Heart left ventricle (tissue), 16 donors: ENCODE results near the gene C12orf57. TPM values are rescaled to one million over a fixed set of nuclear protein-coding genes. Genes with fewer than 3 reads are reported as not detected.

Source experiments
- ATAC-seq, 4 donors: fragments of 200-7000 bp; cut with Tn5 transposase; one replicate each; pipeline ENCODE4 v1.9.1; 2020 to 2022; ENCODE audit warnings: moderate library complexity in 4 of 4, mild to moderate bottlenecking in 3 of 4, moderate number of reproducible peaks in 1 of 4
- DNase-seq, 5 donors: peaks; one replicate each; pipeline ENCODE4 v3.0.0-alpha.2; 2020
- H3K27ac ChIP-seq, 12 donors: fragments of 200-600 bp; sonication (generic) in 4 of 12; one replicate each; pipeline versions ENCODE4 v1.5.0 to v1.8.0; 2016 to 2022; ENCODE audit warnings: mild to moderate bottlenecking in 2 of 12
- H3K27me3 ChIP-seq, 9 donors: fragments of 200-600 bp; sonication (generic) in 2 of 9; one replicate each; pipeline versions ENCODE4 v1.5.1 to v1.8.0; 2016 to 2022; ENCODE audit warnings: mild to moderate bottlenecking in 3 of 9
- H3K36me3 ChIP-seq, 9 donors: fragments of 200-600 bp; sonication (generic) in 2 of 9; one replicate each; pipeline versions ENCODE4 v1.5.0 to v1.8.0; 2018 to 2022; ENCODE audit warnings: mild to moderate bottlenecking in 2 of 9
- H3K4me1 ChIP-seq, 12 donors: fragments of 200-600 bp; sonication (generic) in 4 of 12; one replicate each; pipeline versions ENCODE4 v1.5.0 to v1.8.0; 2016 to 2022; ENCODE audit warnings: mild to moderate bottlenecking in 3 of 12
- H3K4me3 ChIP-seq, 12 donors: fragments of 200-600 bp; sonication (generic) in 4 of 12; one replicate each; pipeline versions ENCODE4 v1.5.0 to v1.8.0; 2017 to 2022; ENCODE audit warnings: mild to moderate bottlenecking in 9 of 12, moderate library complexity in 4 of 12
- H3K9me3 ChIP-seq, 12 donors: fragments of 200-600 bp; sonication (generic) in 4 of 12; one replicate each; pipeline versions ENCODE4 v1.5.0 to v1.8.0; 2016 to 2022; ENCODE audit warnings: mild to moderate bottlenecking in 1 of 12
- CTCF ChIP-seq, 12 donors: fragments of 200-600 bp; sonication (generic) in 4 of 12; IDR thresholded peaks; one replicate each; pipeline versions ENCODE4 v1.5.0 to v1.8.0; 2018 to 2022; ENCODE audit warnings: antibody characterized with exemption in 12 of 12, mild to moderate bottlenecking in 5 of 12
- POLR2A ChIP-seq, 2 donors: fragments of 450-650 bp; IDR thresholded peaks; one replicate each; pipeline ENCODE4 v1.6.1; 2017; ENCODE audit warnings: antibody characterized with exemption in 2 of 2, mild to moderate bottlenecking in 2 of 2, moderate library complexity in 2 of 2
- whole genome bisulfite sequencing, 4 donors: extraction: QIAGEN DNeasy Blood & Tissue Kit in 2 of 4; methylation state at CpG; one replicate each; pipeline versions ENCODE4 v1.1.5 to v1.1.7; 2013 to 2018; 5-methylcytosine and 5-hydroxymethylcytosine counted together
- intact Hi-C, 10 donors: fragments of 100-400 bp; cut with DNase I; formaldehyde crosslinking; loops; one replicate each; pipeline versions ENCODE4 v1.11.1 to v1.14.2; 2022
- polyA plus RNA-seq, 2 donors: library from polyadenylated mRNA; stranded (reverse); fragments of 200-250 nt; gene quantifications; one replicate each; pipeline ENCODE4 v1.2.3, GENCODE V29; 2013
- total RNA-seq, 9 donors: library from RNA; depleted of rRNA in 2 of 9; stranded (reverse); fragments of >200 nt in 2 of 9; fragmentation: NEBNext Ultra II Directional in 3 of 9; extraction: Animal tissue kit (Norgen Biotek cat#: 25700) in 3 of 9; gene quantifications; one replicate each; pipeline versions ENCODE4 v1.1.0 to v1.2.4, GENCODE V29; 2016 to 2023
- donor health status: ischemic (EF 13 %, LVEDD 7.1; RV severe dilation, severe dysfunction).
- donor health status: healthy with polysubstance abuse.
- donor health status: DM: no; HTN: yes; CAD: no.
- donor health status: DM: no; HTN: no; CAD: no.
- donor health status: ischemic (EF 25% LVEDD 6.9; RV normal size, moderate dysfunction).
- donor health status: ischemic (EF 25% LVEDD 5.7; RV mildly dilated, moderate dysfunction).
- donor health status: healthy.
- donor health status: DM: yes; HTN: yes; CAD: no.
- donor health status: ischemic (EF 35%, LVEDD 5.7; RV mildly dilated, moderate dysfunction).
- donor health status: nonischemic (EF 11% LVEDD 7.7; RV severe dilation, severe dysfunction).
- donor health status: DM: yes; HTN: yes; CAD: no.
- donor health status: PGD.
- donor health status: ischemic (EF 29% LVEDD 5.4; RV normal size, mild dysfunction).
- donor health status: nonischemic (EF 23%, LVEDD 6.1; RV moderate dilation, normal function).

Gene C12orf57
- total and polyA plus RNA-seq, 11 donors = 108 to 460 (median 187) TPM

- Histone ChIP-seq H3K4me3 (peak overlapping the region in 7 of 12 donors; percentile 14 to 42 (median 22)), H3K9me3 (no peaks in the 10 kb centered on the region), H3K27ac (peak overlapping the region; percentile 21 to 97 (median 83)), H3K4me1 (peaks cover 2 to 85% (median 41%) of the 10 kb centered on the region in 12 donors), H3K27me3 (no peaks in the 10 kb centered on the region), H3K36me3 (peaks cover 0 to 51% (median 0%) of the 10 kb centered on the region in 9 donors)
- 92 to 97% (median 92%) methylated on average over 7 to 26 of the region's 26 CpGs for WGBS, 4 donors
- intact Hi-C loops = loop anchor here in 5 of 10 donors (5.0 to 10.0 kb wide), 5 partner anchors 72 to 135 kb away; partner anchors contain the start of genes C1R (in 2 of the 5), SPSB2 (in 1 of the 5) and TPI1 (in 1 of the 5)
- TF ChIP-seq POLR2A (IDR thresholded peaks at IDR 0.05) (no peak), CTCF (IDR thresholded peaks at IDR 0.05) (no peak)
- peak in 2 of 5 donors; percentile 25 to 37 for DNase-seq
- no peak for ATAC-seq
Observed at GRCh38 chr12:6959805-6960592, 16.2 kb downstream of the C12orf57 start.

DNA sequence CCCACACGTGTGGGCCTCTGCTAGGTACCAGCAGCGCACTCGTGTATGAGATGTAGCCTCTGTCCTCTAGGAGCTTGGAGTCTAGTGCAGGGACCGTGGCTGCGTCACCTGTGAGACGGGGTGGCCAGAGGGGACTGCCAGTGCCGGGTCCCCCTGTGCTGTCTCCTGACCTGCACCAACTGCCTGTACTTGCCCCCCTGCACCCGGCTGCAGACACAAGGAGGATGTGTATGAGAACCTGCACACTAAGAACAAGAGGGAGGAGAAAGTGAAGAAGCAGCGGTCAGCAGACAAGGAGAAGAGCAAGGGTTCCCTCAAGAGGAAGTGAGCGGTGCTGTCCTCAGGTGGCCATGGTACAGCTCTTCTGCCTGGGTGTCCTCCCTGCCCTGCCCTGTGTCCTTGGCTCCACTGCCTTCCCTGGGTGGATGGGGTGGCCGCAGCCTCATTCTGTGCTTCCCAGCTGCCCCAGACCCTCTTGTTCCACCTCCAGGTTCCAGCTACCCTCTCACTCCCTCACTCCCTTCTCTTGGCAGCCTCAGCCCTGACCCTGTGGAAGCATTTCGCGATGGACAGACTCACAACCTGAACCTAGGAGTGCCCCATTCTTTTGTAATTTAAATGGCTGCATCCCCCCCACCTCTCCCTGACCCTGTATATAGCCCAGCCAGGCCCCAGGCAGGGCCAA is 16.9 kb downstream of the C12orf57 start:
- peaks cover 2 to 81% (median 41%) of the 10 kb centered on the region in 12 donors for H3K4me1 ChIP-seq
- peak overlapping the region in 11 of 12 donors; percentile 68 to 97 (median 83) for H3K27ac ChIP-seq
- no peaks in the 10 kb centered on the region for H3K27me3 ChIP-seq
- WGBS, 4 donors = 79 to 84% (median 82%) methylated on average over 13 of the region's 13 CpGs
- H3K36me3 ChIP-seq = peaks cover 0 to 53% (median 6%) of the 10 kb centered on the region in 9 donors
- peak overlapping the region in 6 of 12 donors; percentile 3 to 46 (median 36) for H3K4me3 ChIP-seq
- DNase-seq (peak in 2 of 5 donors; percentile 20 to 31), ATAC-seq (no peak)
- intact Hi-C loops = loop anchor here in 5 of 10 donors (1.0 to 10.0 kb wide), 6 partner anchors 16 to 134 kb away; partner anchors contain the start of genes C1R (in 2 of the 5), C12orf57 (in 1 of the 5), SPSB2 (in 1 of the 5) and TPI1 (in 1 of the 5)
- no peaks in the 10 kb centered on the region for H3K9me3 ChIP-seq
- TF ChIP-seq CTCF (IDR thresholded peaks at IDR 0.05) (peak in 1 of 12 donors; percentile 21), POLR2A (IDR thresholded peaks at IDR 0.05) (no peak)

- DNase-seq (peak; percentile 56 to 84 (median 59)), ATAC-seq (peak; percentile 4 to 38 (median 16))
- Histone ChIP-seq H3K4me1 (peaks cover 2 to 76% (median 41%) of the 10 kb centered on the region in 12 donors), H3K9me3 (no peaks in the 10 kb centered on the region), H3K27me3 (no peaks in the 10 kb centered on the region), H3K27ac (peak overlapping the region in 11 of 12 donors; percentile 68 to 97 (median 81)), H3K36me3 (peaks cover 0 to 53% (median 12%) of the 10 kb centered on the region in 9 donors), H3K4me3 (peak overlapping the region in 9 of 12 donors; percentile 3 to 46 (median 32))
- no peak for TF ChIP-seq POLR2A (IDR thresholded peaks at IDR 0.05)
- no peak for TF ChIP-seq CTCF (IDR thresholded peaks at IDR 0.05)
- intact Hi-C loops = loop anchor here in 5 of 10 donors (1.0 to 10.0 kb wide), 6 partner anchors 17 to 134 kb away; partner anchors contain the start of genes C1R (in 2 of the 5), C12orf57 (in 1 of the 5), SPSB2 (in 1 of the 5) and TPI1 (in 1 of the 5)
- WGBS, 4 donors = 45 to 66% (median 61%) methylated on average over 24 of the region's 24 CpGs
Observed at GRCh38 chr12:6961278-6961694, 17.5 kb downstream of the C12orf57 start.
